ENCODE results near the gene GYS1. TPM values are rescaled to one million over a fixed set of nuclear protein-coding genes. Genes with fewer than 3 reads are reported as not detected.
A peak's percentile ranks its signal among the peaks of the same experiment; 100 is the strongest.

GYS1 gene
- total RNA-seq, 1 donor from 2014 or later: 62.1 TPM

DNA sequence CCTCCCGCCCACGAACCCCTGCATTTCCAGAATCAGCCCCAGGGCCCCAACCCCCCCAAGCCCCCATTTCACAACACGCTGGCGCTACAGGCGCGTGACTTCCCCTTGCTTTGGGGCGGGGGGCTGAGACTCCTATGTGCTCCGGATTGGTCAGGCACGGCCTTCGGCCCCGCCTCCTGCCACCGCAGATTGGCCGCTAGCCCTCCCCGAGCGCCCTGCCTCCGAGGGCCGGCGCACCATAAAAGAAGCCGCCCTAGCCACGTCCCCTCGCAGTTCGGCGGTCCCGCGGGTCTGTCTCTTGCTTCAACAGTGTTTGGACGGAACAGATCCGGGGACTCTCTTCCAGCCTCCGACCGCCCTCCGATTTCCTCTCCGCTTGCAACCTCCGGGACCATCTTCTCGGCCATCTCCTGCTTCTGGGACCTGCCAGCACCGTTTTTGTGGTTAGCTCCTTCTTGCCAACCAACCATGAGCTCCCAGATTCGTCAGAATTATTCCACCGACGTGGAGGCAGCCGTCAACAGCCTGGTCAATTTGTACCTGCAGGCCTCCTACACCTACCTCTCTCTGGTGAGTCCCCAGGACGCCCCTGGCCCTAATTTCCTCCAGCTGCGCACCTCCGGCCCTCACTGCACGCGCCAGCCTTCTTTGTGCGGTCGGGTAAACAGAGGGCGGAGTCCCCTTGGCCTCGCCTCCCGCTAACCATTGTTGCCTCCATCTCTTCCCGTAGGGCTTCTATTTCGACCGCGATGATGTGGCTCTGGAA lies 27.9 kb downstream of the GYS1 start, which contains the start of gene FTL:
TSS of gene FTL (plus strand) at position 270 of the 766 bp plus-strand sequence. CDS start at position 469, 199 bp downstream.
- TF ChIP-seq CTCF (conservative IDR thresholded peaks at IDR 0.05): no peak
- Mint-ChIP-seq H3K4me3 (peak within 1 kb of the TSS; percentile 98), H3K9me3 (no peaks in the 10 kb centered on the region), H3K4me1 (ENCODE audit: unreplicated experiment) (peaks cover 31% of the 10 kb centered on the region), H3K36me3 (peaks cover 22% of the 10 kb centered on the region), H3K27me3 (peaks cover 3% of the 10 kb centered on the region), H3K27ac (peak within 1 kb of the TSS; percentile 97)
- peak; percentile 93 for DNase-seq (ENCODE audit: extremely low spot score, unreplicated experiment)

- Mint-ChIP-seq H3K27ac (peak overlapping the region; percentile 97), H3K4me3 (peak overlapping the region; percentile 98), H3K4me1 (ENCODE audit: unreplicated experiment) (peaks cover 31% of the 10 kb centered on the region), H3K9me3 (no peaks in the 10 kb centered on the region), H3K36me3 (peaks cover 22% of the 10 kb centered on the region), H3K27me3 (peaks cover 3% of the 10 kb centered on the region)
- DNase-seq (ENCODE audit: extremely low spot score, unreplicated experiment): no peak
- TF ChIP-seq CTCF (conservative IDR thresholded peaks at IDR 0.05): no peak
Measured at GRCh38 chr19:48964205-48965039, 28.7 kb downstream of the GYS1 start.

GRCh38 chr19:48963371-48964204 lies 29.5 kb downstream of the GYS1 start:
- peak; percentile 78 for DNase-seq (ENCODE audit: extremely low spot score, unreplicated experiment)
- Mint-ChIP-seq H3K27ac (peak overlapping the region; percentile 97), H3K4me3 (peak overlapping the region; percentile 98), H3K36me3 (peaks cover 22% of the 10 kb centered on the region), H3K27me3 (peaks cover 3% of the 10 kb centered on the region), H3K9me3 (no peaks in the 10 kb centered on the region), H3K4me1 (ENCODE audit: unreplicated experiment) (peaks cover 31% of the 10 kb centered on the region)
- TF ChIP-seq CTCF (conservative IDR thresholded peaks at IDR 0.05): no peak

GRCh38 chr19:48962849-48963165 lies 30.3 kb downstream of the GYS1 start:
- Mint-ChIP-seq H3K4me3 (no peak overlapping the region), H3K27ac (peak overlapping the region; percentile 83), H3K36me3 (peaks cover 20% of the 10 kb centered on the region), H3K9me3 (no peaks in the 10 kb centered on the region), H3K27me3 (peaks cover 3% of the 10 kb centered on the region), H3K4me1 (ENCODE audit: unreplicated experiment) (peaks cover 31% of the 10 kb centered on the region)
- no peak for DNase-seq (ENCODE audit: extremely low spot score, unreplicated experiment)
- no peak for TF ChIP-seq CTCF (conservative IDR thresholded peaks at IDR 0.05)

All from type B pancreatic cell (in vitro differentiated cells).